ENCODE results near the gene PLA2G6. TPM values are rescaled to one million over a fixed set of nuclear protein-coding genes. Genes with fewer than 3 reads are reported as not detected.

PLA2G6 gene
- total and polyA plus RNA-seq, 2 of the 13 experiments (the other 11 are each of a cell fraction or from before 2014, with no cell fraction given), result 4.8 to 11.5 TPM

DNA sequence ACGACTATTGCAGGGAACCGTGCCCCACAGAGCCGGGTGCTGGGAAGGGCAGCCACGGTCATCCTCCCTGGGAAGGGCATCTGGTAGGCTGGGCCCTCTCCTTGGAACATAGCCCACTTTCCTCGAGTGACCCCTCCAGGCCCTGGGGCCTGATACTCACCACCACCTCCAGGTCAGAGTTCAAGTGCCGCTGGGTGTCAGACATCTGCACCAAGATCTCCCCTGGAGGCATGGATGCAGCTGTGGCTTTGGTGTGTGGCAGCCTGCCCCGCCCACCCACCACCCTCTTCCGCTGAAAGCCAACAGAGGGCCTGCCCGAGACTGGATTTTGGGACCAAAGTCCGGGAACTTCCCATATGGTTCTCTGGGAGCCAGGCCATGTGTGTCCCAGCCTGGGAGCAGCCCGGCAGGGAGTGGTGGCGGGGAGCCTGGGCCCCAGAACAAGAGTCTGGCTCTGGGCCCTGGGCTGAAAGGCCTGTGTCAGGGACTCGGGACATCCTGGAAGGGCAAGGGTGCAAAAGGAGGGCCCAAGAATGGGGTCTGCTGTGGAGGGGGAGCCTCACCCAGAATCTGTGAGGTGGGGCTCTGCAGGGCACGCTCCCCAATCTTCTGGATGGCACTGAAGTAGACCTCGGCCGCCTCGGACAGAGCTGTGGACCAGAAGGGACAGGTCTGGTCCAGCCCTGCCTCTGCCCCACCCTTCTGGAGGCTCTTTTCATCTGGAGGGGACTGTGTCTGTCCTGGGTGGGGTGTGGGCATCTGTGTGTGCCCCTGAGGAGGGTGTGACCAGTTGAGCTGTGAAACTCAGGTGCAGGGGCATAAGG is 73.7 kb downstream of the PLA2G6 start (continued):
- TF ChIP-seq, protein P1, sequence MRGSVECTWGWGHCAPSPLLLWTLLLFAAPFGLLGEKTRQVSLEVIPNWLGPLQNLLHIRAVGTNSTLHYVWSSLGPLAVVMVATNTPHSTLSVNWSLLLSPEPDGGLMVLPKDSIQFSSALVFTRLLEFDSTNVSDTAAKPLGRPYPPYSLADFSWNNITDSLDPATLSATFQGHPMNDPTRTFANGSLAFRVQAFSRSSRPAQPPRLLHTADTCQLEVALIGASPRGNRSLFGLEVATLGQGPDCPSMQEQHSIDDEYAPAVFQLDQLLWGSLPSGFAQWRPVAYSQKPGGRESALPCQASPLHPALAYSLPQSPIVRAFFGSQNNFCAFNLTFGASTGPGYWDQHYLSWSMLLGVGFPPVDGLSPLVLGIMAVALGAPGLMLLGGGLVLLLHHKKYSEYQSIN (CRISPR knock-in tag; IDR thresholded peaks at IDR 0.05; ENCODE audit: borderline replicate concordance), result no peak
- 0 out of 2 replicates have a peak, but pooled peaks have one; percentile 32 for TF ChIP-seq ZNF563 (CRISPR knock-in tag; IDR thresholded peaks at IDR 0.05)
- TF ChIP-seq ADNP (CRISPR knock-in tag; IDR thresholded peaks at IDR 0.05), result no peak
- no peak for TF ChIP-seq ZNF841 (CRISPR knock-in tag; IDR thresholded peaks at IDR 0.05; ENCODE audit: borderline replicate concordance)
- TF ChIP-seq ZNF772 (CRISPR knock-in tag; IDR thresholded peaks at IDR 0.05), result 0 out of 2 replicates have a peak, but pooled peaks have one; percentile 46
- no peak; the same call in 1 of the 2 replicates for TF ChIP-seq ETV6 (CRISPR knock-in tag; conservative IDR thresholded peaks at IDR 0.05)
- TF ChIP-seq NBN (conservative IDR thresholded peaks at IDR 0.05), result no peak
- TF ChIP-seq AGO1 (IDR thresholded peaks at IDR 0.05; ENCODE audit: low read depth, low read length, poor library complexity, severe bottlenecking), result peak; percentile 40
- TF ChIP-seq SNRNP70 (IDR thresholded peaks at IDR 0.05; ENCODE audit: low read depth, low read length), result no peak
- no peak for TF ChIP-seq KMT2B (CRISPR knock-in tag; IDR thresholded peaks at IDR 0.05)
- TF ChIP-seq HOXA7 (CRISPR knock-in tag; IDR thresholded peaks at IDR 0.05), result no peak
- peak; percentile 66; the same call in 1 of the 2 replicates for TF ChIP-seq IRF2 (CRISPR knock-in tag; IDR thresholded peaks at IDR 0.05)
- TF ChIP-seq, protein P2, sequence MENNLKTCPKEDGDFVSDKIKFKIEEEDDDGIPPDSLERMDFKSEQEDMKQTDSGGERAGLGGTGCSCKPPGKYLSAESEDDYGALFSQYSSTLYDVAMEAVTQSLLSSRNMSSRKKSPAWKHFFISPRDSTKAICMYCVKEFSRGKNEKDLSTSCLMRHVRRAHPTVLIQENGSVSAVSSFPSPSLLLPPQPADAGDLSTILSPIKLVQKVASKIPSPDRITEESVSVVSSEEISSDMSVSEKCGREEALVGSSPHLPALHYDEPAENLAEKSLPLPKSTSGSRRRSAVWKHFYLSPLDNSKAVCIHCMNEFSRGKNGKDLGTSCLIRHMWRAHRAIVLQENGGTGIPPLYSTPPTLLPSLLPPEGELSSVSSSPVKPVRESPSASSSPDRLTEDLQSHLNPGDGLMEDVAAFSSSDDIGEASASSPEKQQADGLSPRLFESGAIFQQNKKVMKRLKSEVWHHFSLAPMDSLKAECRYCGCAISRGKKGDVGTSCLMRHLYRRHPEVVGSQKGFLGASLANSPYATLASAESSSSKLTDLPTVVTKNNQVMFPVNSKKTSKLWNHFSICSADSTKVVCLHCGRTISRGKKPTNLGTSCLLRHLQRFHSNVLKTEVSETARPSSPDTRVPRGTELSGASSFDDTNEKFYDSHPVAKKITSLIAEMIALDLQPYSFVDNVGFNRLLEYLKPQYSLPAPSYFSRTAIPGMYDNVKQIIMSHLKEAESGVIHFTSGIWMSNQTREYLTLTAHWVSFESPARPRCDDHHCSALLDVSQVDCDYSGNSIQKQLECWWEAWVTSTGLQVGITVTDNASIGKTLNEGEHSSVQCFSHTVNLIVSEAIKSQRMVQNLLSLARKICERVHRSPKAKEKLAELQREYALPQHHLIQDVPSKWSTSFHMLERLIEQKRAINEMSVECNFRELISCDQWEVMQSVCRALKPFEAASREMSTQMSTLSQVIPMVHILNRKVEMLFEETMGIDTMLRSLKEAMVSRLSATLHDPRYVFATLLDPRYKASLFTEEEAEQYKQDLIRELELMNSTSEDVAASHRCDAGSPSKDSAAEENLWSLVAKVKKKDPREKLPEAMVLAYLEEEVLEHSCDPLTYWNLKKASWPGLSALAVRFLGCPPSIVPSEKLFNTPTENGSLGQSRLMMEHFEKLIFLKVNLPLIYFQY (CRISPR knock-in tag; IDR thresholded peaks at IDR 0.05; ENCODE audit: borderline replicate concordance), result peak; percentile 61; the same call in 1 of the 2 replicates
- no peak for TF ChIP-seq ZNF569 (CRISPR knock-in tag; IDR thresholded peaks at IDR 0.05; ENCODE audit: borderline replicate concordance)
- TF ChIP-seq ZFP82 (CRISPR knock-in tag; IDR thresholded peaks at IDR 0.05; ENCODE audit: borderline replicate concordance), result no peak
- peak; percentile 95 for TF ChIP-seq HNF4A (CRISPR knock-in tag; IDR thresholded peaks at IDR 0.05)
- no peak; the same call in 1 of the 2 replicates for TF ChIP-seq ZBTB20 (CRISPR knock-in tag; IDR thresholded peaks at IDR 0.05; ENCODE audit: borderline replicate concordance, low read depth)
- TF ChIP-seq ASH2L (IDR thresholded peaks at IDR 0.05; ENCODE audit: insufficient read length, low read depth, low read length), result peak; percentile 25
- TF ChIP-seq ZNF124 (CRISPR knock-in tag; IDR thresholded peaks at IDR 0.05), result peak; percentile 44; the same call in 1 of the 2 replicates
- TF ChIP-seq, protein P3, sequence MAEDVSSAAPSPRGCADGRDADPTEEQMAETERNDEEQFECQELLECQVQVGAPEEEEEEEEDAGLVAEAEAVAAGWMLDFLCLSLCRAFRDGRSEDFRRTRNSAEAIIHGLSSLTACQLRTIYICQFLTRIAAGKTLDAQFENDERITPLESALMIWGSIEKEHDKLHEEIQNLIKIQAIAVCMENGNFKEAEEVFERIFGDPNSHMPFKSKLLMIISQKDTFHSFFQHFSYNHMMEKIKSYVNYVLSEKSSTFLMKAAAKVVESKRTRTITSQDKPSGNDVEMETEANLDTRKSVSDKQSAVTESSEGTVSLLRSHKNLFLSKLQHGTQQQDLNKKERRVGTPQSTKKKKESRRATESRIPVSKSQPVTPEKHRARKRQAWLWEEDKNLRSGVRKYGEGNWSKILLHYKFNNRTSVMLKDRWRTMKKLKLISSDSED (CRISPR knock-in tag; IDR thresholded peaks at IDR 0.05), result no peak
- no peak for TF ChIP-seq SUZ12 (IDR thresholded peaks at IDR 0.05; ENCODE audit: low read depth, low read length)
- TF ChIP-seq NFE2L2 (IDR thresholded peaks at IDR 0.05; ENCODE audit: low read length), result no peak
- TF ChIP-seq, protein P4, sequence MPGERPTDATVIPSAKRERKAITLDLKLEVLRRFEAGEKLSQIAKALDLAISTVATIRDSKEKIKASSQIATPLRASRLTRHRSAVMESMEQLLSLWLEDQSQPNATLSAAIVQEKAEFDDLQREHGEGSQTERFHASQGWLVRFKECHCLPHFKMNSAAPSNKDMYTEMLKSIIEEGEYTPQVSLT (CRISPR knock-in tag; IDR thresholded peaks at IDR 0.05; ENCODE audit: borderline replicate concordance, low read depth), result no peak
